ENCODE measurements around the gene BAMBI. TPM values are rescaled to one million over a fixed set of nuclear protein-coding genes. Genes with fewer than 3 reads are reported as not detected.
"Not testable (repeated sequence)": the region's sequence is repeated elsewhere in the genome, so short reads cannot be mapped to it uniquely, and the experiment has no call there.

Gene BAMBI
- total RNA-seq, 1 donor from 2014 or later = 10.9 TPM

DNA sequence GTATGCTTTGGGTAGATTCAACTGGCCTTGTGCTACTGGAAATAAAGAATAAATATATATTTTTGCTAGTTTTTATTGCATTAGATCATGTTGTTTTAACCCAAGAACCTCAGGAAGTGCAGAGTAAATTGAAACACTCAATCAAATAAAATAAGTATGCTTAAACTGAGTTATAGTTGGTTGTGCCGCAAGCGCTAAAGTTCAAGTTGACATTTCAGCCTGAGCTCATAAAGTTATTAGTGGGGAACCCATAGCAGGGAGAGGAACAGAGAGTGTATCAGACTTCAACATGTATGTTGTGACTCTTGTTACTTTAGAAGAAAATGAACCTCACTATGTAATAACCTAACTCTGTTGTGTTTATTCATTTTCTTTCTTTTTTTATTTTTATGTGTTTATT is 25.2 kb upstream of the BAMBI start:
- peaks cover 6% of the 10 kb centered on the region for H3K9me3 Mint-ChIP-seq (ENCODE audit: low read depth)
- H3K4me3 Mint-ChIP-seq (ENCODE audit: unreplicated experiment) = no peak overlapping the region
- no peaks in the 10 kb centered on the region for H3K27me3 Mint-ChIP-seq (ENCODE audit: low read depth)
- H3K4me1 Mint-ChIP-seq (ENCODE audit: low read depth) = no peaks in the 10 kb centered on the region
- TF ChIP-seq, protein P1, sequence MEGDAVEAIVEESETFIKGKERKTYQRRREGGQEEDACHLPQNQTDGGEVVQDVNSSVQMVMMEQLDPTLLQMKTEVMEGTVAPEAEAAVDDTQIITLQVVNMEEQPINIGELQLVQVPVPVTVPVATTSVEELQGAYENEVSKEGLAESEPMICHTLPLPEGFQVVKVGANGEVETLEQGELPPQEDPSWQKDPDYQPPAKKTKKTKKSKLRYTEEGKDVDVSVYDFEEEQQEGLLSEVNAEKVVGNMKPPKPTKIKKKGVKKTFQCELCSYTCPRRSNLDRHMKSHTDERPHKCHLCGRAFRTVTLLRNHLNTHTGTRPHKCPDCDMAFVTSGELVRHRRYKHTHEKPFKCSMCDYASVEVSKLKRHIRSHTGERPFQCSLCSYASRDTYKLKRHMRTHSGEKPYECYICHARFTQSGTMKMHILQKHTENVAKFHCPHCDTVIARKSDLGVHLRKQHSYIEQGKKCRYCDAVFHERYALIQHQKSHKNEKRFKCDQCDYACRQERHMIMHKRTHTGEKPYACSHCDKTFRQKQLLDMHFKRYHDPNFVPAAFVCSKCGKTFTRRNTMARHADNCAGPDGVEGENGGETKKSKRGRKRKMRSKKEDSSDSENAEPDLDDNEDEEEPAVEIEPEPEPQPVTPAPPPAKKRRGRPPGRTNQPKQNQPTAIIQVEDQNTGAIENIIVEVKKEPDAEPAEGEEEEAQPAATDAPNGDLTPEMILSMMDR (IDR thresholded peaks at IDR 0.05) = no peak
- no peak for DNase-seq (ENCODE audit: low spot score)
- H3K36me3 Mint-ChIP-seq (ENCODE audit: low read depth) = no peaks in the 10 kb centered on the region
- H3K27ac Mint-ChIP-seq (ENCODE audit: unreplicated experiment) = no peak overlapping the region

DNA sequence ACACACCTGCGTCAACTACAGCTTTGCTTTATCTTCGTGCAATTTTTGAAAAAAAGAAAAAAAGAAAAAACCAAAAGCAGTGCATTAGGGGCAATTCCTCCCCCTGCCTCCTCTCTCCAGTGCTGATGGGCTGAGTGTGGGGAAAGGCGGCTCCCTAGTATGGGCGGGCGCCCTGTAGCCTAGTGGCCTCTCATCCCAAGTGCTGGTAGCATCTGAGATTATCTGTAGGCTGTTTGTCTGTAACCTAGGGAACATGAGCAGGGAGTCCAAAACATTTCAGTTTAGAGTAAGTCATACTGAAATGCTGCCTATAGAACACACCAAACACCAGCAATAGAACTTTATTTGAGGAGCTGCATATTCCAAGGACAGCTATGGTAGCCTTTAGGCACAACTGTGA is 24.6 kb upstream of the BAMBI start:
- Mint-ChIP-seq H3K27ac (ENCODE audit: unreplicated experiment) (no peak overlapping the region), H3K36me3 (ENCODE audit: low read depth) (no peaks in the 10 kb centered on the region), H3K4me1 (ENCODE audit: low read depth) (no peaks in the 10 kb centered on the region), H3K4me3 (ENCODE audit: unreplicated experiment) (no peak overlapping the region), H3K27me3 (ENCODE audit: low read depth) (no peaks in the 10 kb centered on the region), H3K9me3 (ENCODE audit: low read depth) (peaks cover 6% of the 10 kb centered on the region)
- TF ChIP-seq, protein P1 (IDR thresholded peaks at IDR 0.05) = no peak
- no peak for DNase-seq (ENCODE audit: low spot score)

DNA sequence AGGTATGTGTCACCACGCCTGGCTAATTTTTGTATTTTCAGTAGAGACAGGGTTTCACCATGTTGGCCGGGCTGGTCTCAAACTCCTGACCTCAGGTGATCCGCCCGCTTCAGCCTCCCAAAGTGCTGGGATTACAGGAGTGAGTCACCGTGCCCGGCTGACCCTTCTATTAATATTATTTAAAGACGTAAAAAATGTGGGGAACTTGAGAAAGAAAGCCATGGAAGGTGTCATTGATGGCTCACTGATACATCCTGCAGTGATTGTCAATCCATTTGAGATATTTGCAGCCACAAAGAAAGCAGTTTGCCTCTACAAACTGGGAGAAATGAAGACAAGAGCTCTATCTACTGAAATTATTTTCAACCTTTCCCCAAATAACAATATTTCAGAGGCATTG is 18.5 kb upstream of the BAMBI start:
- H3K27me3 Mint-ChIP-seq (ENCODE audit: low read depth); DNase-seq (ENCODE audit: low spot score); H3K9me3 Mint-ChIP-seq (ENCODE audit: low read depth); H3K27ac Mint-ChIP-seq (ENCODE audit: unreplicated experiment); H3K36me3 Mint-ChIP-seq (ENCODE audit: low read depth); H3K4me3 Mint-ChIP-seq (ENCODE audit: unreplicated experiment): not testable (repeated sequence)
- peaks cover 17% of the 10 kb centered on the region for H3K4me1 Mint-ChIP-seq (ENCODE audit: low read depth)

DNA sequence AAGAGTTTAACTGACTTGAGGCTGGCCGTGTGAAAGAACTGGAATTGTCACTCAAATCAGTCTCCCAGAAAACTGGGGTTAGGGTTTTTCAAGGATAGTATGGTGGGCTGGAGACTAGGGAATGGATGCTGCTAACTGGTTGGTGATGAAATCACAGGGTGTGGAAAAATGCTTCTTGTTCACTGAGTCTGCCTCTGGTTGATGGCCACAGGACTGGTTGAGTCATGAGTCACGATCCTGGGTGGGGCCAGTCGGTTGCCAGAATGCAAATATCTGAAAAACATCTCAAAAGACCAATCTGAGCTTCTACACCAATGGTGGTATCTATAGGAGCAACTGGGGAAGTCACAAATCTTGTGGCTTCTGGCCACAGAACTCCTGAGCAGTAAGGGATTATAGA is 16.3 kb upstream of the BAMBI start:
- H3K27me3 Mint-ChIP-seq (ENCODE audit: low read depth) = no peaks in the 10 kb centered on the region
- H3K36me3 Mint-ChIP-seq (ENCODE audit: low read depth) = no peaks in the 10 kb centered on the region
- H3K9me3 Mint-ChIP-seq (ENCODE audit: low read depth) = no peaks in the 10 kb centered on the region
- no peak for DNase-seq (ENCODE audit: low spot score)
- H3K4me3 Mint-ChIP-seq (ENCODE audit: unreplicated experiment) = no peak overlapping the region
- peak overlapping the region; percentile 12 for H3K27ac Mint-ChIP-seq (ENCODE audit: unreplicated experiment)
- TF ChIP-seq, protein P1 (IDR thresholded peaks at IDR 0.05) = no peak
- peaks cover 25% of the 10 kb centered on the region for H3K4me1 Mint-ChIP-seq (ENCODE audit: low read depth)

DNA sequence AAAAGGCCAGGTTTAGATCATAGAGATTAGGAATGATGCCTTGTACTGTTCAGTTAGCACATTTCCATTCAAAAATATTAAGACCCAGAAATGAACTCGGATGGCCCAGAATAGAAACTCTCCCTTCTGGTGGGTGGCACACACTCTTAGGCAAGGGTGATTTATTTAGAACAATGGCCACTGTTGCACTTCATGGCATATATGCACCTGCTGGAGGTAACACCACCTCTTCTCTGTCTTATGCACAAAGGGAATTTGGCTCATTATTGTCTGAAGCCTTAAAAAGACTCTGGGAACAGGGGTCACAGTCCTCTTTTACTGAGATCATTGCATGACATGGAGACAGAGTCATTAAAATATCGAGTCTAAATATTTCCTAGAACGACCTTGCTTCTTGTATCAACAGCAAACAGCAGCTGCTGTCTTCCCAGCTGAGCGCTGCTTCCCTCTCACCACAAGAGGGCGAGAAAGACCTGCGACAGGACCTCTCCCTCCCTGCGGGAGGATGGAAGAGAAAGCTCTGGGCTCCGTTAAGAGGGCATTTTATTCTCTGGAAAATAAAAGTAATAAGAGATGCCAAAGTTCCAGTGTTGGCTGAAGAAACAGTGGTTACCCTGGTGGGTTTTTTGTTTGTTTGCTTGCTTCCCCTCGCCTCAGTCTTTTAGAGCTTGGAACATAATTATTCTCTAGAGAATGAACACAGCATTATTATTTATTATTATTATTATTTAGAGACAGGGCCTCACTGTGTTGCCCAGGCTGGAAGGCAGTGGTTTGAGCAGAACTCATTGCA is 13.5 kb upstream of the BAMBI start:
- H3K4me3 Mint-ChIP-seq (ENCODE audit: unreplicated experiment) = no peak overlapping the region
- H3K36me3 Mint-ChIP-seq (ENCODE audit: low read depth) = no peaks in the 10 kb centered on the region
- DNase-seq (ENCODE audit: low spot score) = no peak
- H3K4me1 Mint-ChIP-seq (ENCODE audit: low read depth) = peaks cover 32% of the 10 kb centered on the region
- H3K9me3 Mint-ChIP-seq (ENCODE audit: low read depth) = no peaks in the 10 kb centered on the region
- H3K27me3 Mint-ChIP-seq (ENCODE audit: low read depth) = no peaks in the 10 kb centered on the region
- TF ChIP-seq, protein P1 (IDR thresholded peaks at IDR 0.05) = peak; percentile 98
- peak overlapping the region; percentile 70 for H3K27ac Mint-ChIP-seq (ENCODE audit: unreplicated experiment)

DNA sequence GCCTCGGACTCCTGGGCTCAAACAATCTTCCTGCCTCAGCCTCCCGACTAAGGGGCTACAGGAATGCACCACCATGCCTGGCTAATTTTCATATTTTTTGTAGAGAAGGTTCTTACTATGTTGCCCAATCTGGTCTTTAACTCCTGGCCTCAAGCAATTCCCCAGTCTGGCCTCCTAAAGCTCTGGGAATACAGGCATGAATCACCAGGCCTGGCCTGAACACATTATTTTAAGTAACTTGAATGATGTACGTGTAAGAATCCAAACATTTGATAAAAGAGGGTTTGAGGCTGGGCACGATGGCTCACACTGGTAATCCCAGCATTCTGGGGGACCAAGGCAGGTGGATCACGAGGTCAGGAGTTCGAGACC is 13.0 kb upstream of the BAMBI start:
- no peak for DNase-seq (ENCODE audit: low spot score)

More for the DNA sequence above, 13.0 kb upstream of the BAMBI start:
- H3K4me3 Mint-ChIP-seq (ENCODE audit: unreplicated experiment) = no peak overlapping the region
- TF ChIP-seq, protein P1 (IDR thresholded peaks at IDR 0.05) = no peak
- H3K27ac Mint-ChIP-seq (ENCODE audit: unreplicated experiment) = peak overlapping the region; percentile 70
- no peaks in the 10 kb centered on the region for H3K36me3 Mint-ChIP-seq (ENCODE audit: low read depth)
- H3K9me3 Mint-ChIP-seq (ENCODE audit: low read depth) = no peaks in the 10 kb centered on the region
- no peaks in the 10 kb centered on the region for H3K27me3 Mint-ChIP-seq (ENCODE audit: low read depth)
- H3K4me1 Mint-ChIP-seq (ENCODE audit: low read depth) = peaks cover 37% of the 10 kb centered on the region

Measured in chondrocyte (in vitro differentiated cells).